GM23338 (cell line): ENCODE data around the gene CDAN1. TPM values are rescaled to one million over a fixed set of nuclear protein-coding genes. Genes with fewer than 3 reads are reported as not detected.

Experiments
- ATAC-seq: fragments of 200-7000 bp; cut with Tn5 transposase; 3 replicates; pipeline ENCODE4 v1.9.1; 2020
- DNase-seq: peaks from one replicate; pipeline ENCODE4 v3.0.0-alpha.2; 2015; ENCODE audit warnings: low spot score
- H2AFZ ChIP-seq: fragments of 200-600 bp; sonication (generic); 2 replicates; pipeline ENCODE4 v1.8.0; 2016; ENCODE audit warnings: antibody characterized with exemption, mild to moderate bottlenecking, moderate library complexity
- H3F3A ChIP-seq: fragments of 200-600 bp; sonication (generic); replicated peaks from 2 replicates; pipeline ENCODE4 v1.8.0; 2017; ENCODE audit warnings: antibody characterized with exemption, mixed run types, low read depth
- H3K27ac ChIP-seq: fragments of 200-600 bp; sonication (generic); 2 replicates; pipeline ENCODE4 v1.6.1; 2016; ENCODE audit warnings: low read depth
- H3K27me3 ChIP-seq: fragments of 200-600 bp; sonication (generic); 2 replicates; pipeline ENCODE4 v1.8.0; 2016; ENCODE audit warnings: mild to moderate bottlenecking, mixed run types, moderate library complexity; ENCODE audit not compliant: insufficient read depth
- H3K36me3 ChIP-seq: fragments of 200-600 bp; sonication (generic); 2 replicates; pipeline ENCODE4 v1.8.0; 2016; ENCODE audit warnings: mild to moderate bottlenecking; ENCODE audit not compliant: insufficient read depth
- H3K4me1 ChIP-seq: fragments of 200-600 bp; sonication (generic); 2 replicates; pipeline ENCODE4 v1.8.0; 2016; ENCODE audit warnings: mild to moderate bottlenecking, moderate library complexity; ENCODE audit not compliant: insufficient read depth
- H3K4me2 ChIP-seq: fragments of 200-600 bp; sonication (generic); 2 replicates; pipeline ENCODE4 v1.7.1; 2017; ENCODE audit warnings: mixed run types
- H3K4me3 ChIP-seq: fragments of 200-600 bp; sonication (generic); 2 replicates; pipeline ENCODE4 v1.6.1; 2016; ENCODE audit warnings: mixed run types
- H3K79me2 ChIP-seq: fragments of 200-600 bp; sonication (generic); replicated peaks from 2 replicates; pipeline ENCODE4 v1.8.0; 2017; ENCODE audit warnings: mild to moderate bottlenecking; ENCODE audit not compliant: insufficient read depth
- H3K9me2 ChIP-seq: fragments of 200-600 bp; sonication (generic); 2 replicates; pipeline ENCODE4 v1.8.0; 2017; ENCODE audit not compliant: insufficient read depth
- H4K20me1 ChIP-seq: fragments of 200-600 bp; sonication (generic); replicated peaks from 2 replicates; pipeline ENCODE4 v1.8.0; 2017; ENCODE audit warnings: mild to moderate bottlenecking; ENCODE audit not compliant: insufficient read depth
- H3K27ac Mint-ChIP-seq: 2 replicates; pipeline ENCODE4 v1.8.0; 2020; ENCODE audit warnings: inconsistent platforms, mild to moderate bottlenecking, moderate library complexity, mixed read lengths
- H3K27me3 Mint-ChIP-seq: 3 replicates; pipeline ENCODE4 v1.8.0; 2022; ENCODE audit warnings: low read depth, mild to moderate bottlenecking, moderate library complexity, mixed read lengths, inconsistent platforms; ENCODE audit not compliant: insufficient read depth, poor library complexity
- H3K36me3 Mint-ChIP-seq: 3 replicates; pipeline ENCODE4 v1.8.0; 2021; ENCODE audit warnings: low read depth, mild to moderate bottlenecking, inconsistent platforms, moderate library complexity, mixed read lengths
- H3K4me1 Mint-ChIP-seq: 3 replicates; pipeline ENCODE4 v1.8.0; 2020; ENCODE audit warnings: mild to moderate bottlenecking, inconsistent platforms, mixed read lengths
- H3K4me3 Mint-ChIP-seq: 3 replicates; pipeline ENCODE4 v1.8.0; 2021; ENCODE audit warnings: moderate library complexity, mild to moderate bottlenecking, inconsistent platforms, mixed read lengths
- H3K9me3 Mint-ChIP-seq: 3 replicates; pipeline ENCODE4 v1.8.0; 2020; ENCODE audit warnings: moderate library complexity, mild to moderate bottlenecking, inconsistent platforms, mixed read lengths
- EZH2phosphoT487 ChIP-seq: fragments of 200-600 bp; sonication (generic); IDR thresholded peaks from one replicate; pipeline ENCODE4 v1.8.1; 2018; ENCODE audit warnings: antibody characterized with exemption; ENCODE audit not compliant: unreplicated experiment
- NANOG ChIP-seq: IDR thresholded peaks from 2 replicates; pipeline ENCODE4 v1.6.1; 2016; ENCODE audit warnings: antibody characterized with exemption, borderline replicate concordance
- ZNF114 ChIP-seq: fragments of 250-450 bp; sonication (Bioruptor Pico); IDR thresholded peaks from 2 replicates; pipeline ENCODE4 v1.5.0; 2020; ENCODE audit warnings: mild to moderate bottlenecking, moderate library complexity
- ZNF331 ChIP-seq: fragments of 250-450 bp; sonication (Bioruptor Pico); IDR thresholded peaks from 2 replicates; pipeline ENCODE4 v1.5.0; 2020; ENCODE audit warnings: low read depth, mild to moderate bottlenecking, moderate library complexity
- polyA plus RNA-seq: library from polyadenylated mRNA; unstranded; fragments of >200 nt; fragmentation: Nextera tagmentation; extraction: Ambion mirVana; gene quantifications from 2 replicates; pipeline ENCODE4 v1.2.1, GENCODE V29; 2016
- total RNA-seq: library from RNA; depleted of rRNA; stranded (reverse); fragments of >200 nt; shearing (Covaris generic); gene quantifications from 2 replicates; pipeline ENCODE4 v1.2.3, GENCODE V29; 2014
- TF ChIP-seq, protein P1 (sequence below), 2 experiments: fragments of 200-600 bp in 1 of 2; sonication (generic) in 1 of 2; conservative IDR thresholded peaks; 2 replicates each; pipeline versions ENCODE4 v1.5.1 to v1.6.1; 2016 to 2017; ENCODE audit warnings: antibody characterized with exemption in 2 of 2, low read depth in 2 of 2, mild to moderate bottlenecking in 2 of 2, moderate library complexity in 1 of 2
- TF ChIP-seq, protein P2 (sequence below): fragments of 250-450 bp; sonication (Bioruptor Pico); IDR thresholded peaks from 2 replicates; pipeline ENCODE4 v1.5.0; 2020; ENCODE audit warnings: mild to moderate bottlenecking, moderate library complexity
- TF ChIP-seq, protein P3 (sequence below): IDR thresholded peaks from 2 replicates; pipeline ENCODE4 v1.6.1; 2016; ENCODE audit warnings: antibody characterized with exemption

Gene CDAN1
- total and polyA plus RNA-seq, 2 experiments from 2014 or later = 6.0 to 14.7 TPM

DNA sequence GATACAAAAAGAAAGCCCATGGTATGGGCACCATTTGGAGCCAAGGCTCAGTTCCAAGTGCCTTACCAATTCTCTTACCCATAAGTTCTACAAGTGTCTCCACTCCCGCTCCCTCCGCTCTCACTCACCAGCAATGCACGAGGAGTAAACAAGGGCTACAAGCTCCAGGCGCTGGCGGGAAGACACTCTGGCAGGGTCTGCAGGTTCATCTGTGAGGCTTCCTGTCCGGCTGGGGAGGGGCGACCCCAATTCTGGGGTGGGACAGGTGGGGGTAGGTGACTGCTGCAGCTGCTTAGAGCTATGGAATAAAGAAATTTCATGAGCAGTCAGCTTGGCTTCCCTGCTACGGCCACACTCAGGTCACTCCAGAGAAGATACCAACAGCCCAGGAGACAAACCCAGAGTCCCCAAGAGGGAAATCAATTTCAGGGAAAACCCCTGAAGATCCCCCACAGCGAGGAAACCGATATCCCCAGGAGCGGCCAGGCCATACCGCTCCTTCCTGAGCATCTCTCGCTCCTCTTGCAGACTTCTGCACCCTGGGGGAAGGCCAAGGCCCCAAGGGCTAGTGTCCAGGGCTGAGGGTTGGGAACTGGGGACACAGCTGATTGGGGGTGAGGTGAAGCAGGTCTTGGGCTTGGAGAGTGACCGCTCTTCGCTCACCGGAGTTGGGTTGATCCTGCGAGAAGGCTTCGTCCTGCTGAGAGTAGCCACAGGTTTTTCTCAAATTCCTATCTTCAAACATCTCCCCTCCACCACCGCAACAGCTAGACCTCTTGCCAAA is 1.4 kb downstream of the CDAN1 start:
- peaks cover 19% of the 10 kb centered on the region for H3K36me3 ChIP-seq
- Mint-ChIP-seq H3K9me3 (no peaks in the 10 kb centered on the region), H3K27me3 (peaks cover 9% of the 10 kb centered on the region), H3K27ac (no peak overlapping the region), H3K36me3 (peaks cover 40% of the 10 kb centered on the region), H3K4me1 (peaks cover 13% of the 10 kb centered on the region), H3K4me3 (peak overlapping the region; percentile 83)
- H3K79me2 ChIP-seq = 0 out of 2 replicates have a peak, but pooled peaks cover 3% of the 10 kb centered on the region
- H3K9me2 ChIP-seq = no peaks in the 10 kb centered on the region
- no peaks in the 10 kb centered on the region for H3F3A ChIP-seq
- peak overlapping the region; percentile 91 for H3K4me3 ChIP-seq
- TF ChIP-seq, protein P1, sequence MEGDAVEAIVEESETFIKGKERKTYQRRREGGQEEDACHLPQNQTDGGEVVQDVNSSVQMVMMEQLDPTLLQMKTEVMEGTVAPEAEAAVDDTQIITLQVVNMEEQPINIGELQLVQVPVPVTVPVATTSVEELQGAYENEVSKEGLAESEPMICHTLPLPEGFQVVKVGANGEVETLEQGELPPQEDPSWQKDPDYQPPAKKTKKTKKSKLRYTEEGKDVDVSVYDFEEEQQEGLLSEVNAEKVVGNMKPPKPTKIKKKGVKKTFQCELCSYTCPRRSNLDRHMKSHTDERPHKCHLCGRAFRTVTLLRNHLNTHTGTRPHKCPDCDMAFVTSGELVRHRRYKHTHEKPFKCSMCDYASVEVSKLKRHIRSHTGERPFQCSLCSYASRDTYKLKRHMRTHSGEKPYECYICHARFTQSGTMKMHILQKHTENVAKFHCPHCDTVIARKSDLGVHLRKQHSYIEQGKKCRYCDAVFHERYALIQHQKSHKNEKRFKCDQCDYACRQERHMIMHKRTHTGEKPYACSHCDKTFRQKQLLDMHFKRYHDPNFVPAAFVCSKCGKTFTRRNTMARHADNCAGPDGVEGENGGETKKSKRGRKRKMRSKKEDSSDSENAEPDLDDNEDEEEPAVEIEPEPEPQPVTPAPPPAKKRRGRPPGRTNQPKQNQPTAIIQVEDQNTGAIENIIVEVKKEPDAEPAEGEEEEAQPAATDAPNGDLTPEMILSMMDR (conservative IDR thresholded peaks at IDR 0.05; ENCODE audit: low read depth in 2 of 2) = no peak
- TF ChIP-seq ZNF114 (CRISPR knock-in tag) (no peak), ZNF331 (CRISPR knock-in tag) (no peak)
- DNase-seq = no peak
- no peak overlapping the region; the same call in 1 of the 2 replicates for H2AFZ ChIP-seq
- H3K4me2 ChIP-seq = peak overlapping the region; percentile 93
- no peak for ATAC-seq
- peaks cover 6% of the 10 kb centered on the region; the same call in 1 of the 2 replicates for H3K4me1 ChIP-seq
- no peaks in the 10 kb centered on the region; the same call in none of the 2 replicates for H4K20me1 ChIP-seq
- H3K27me3 ChIP-seq = no peaks in the 10 kb centered on the region
- H3K27ac ChIP-seq = no peak overlapping the region

DNA sequence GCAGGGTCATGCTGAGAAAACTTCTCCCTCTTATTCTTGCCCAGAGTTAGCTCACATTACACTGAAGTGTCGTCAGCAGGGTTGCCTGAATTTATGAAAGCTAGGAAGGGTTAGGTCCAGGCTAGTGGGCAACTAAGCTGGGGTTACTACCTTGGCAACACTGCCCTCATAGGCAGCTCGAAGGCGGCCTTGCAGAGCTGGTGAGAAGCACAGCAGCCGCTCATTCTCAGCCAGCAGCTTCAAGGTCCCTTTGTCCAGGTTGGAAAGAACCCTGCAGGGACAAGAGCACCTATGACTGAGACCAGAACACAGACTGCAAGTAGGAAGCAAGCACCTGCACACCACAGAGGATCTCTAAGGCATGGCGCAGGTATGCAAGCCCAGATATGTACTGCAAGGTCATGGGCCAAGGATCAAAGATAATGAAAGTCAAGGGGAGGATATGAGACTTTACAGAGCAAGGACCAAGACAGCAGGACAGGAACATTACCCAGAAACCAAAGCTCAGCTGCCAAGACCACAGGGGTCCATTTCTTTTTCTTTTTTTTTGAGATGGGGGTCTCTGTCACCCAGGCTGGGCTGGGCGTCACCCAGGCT is 2.8 kb downstream of the CDAN1 start:
- Histone ChIP-seq H3F3A (no peaks in the 10 kb centered on the region), H3K4me3 (no peak overlapping the region), H3K27ac (no peak overlapping the region), H3K4me1 (peaks cover 6% of the 10 kb centered on the region; the same call in 1 of the 2 replicates), H3K9me2 (no peaks in the 10 kb centered on the region), H3K27me3 (no peaks in the 10 kb centered on the region), H3K79me2 (0 out of 2 replicates have a peak, but pooled peaks cover 3% of the 10 kb centered on the region), H3K36me3 (peaks cover 19% of the 10 kb centered on the region), H4K20me1 (no peaks in the 10 kb centered on the region; the same call in none of the 2 replicates), H2AFZ (no peak overlapping the region), H3K4me2 (no peak overlapping the region)
- ATAC-seq (no peak), DNase-seq (no peak)
- H3K4me1 Mint-ChIP-seq = peaks cover 23% of the 10 kb centered on the region
- H3K36me3 Mint-ChIP-seq = peaks cover 50% of the 10 kb centered on the region
- H3K27me3 Mint-ChIP-seq = peaks cover 9% of the 10 kb centered on the region
- no peaks in the 10 kb centered on the region for H3K9me3 Mint-ChIP-seq
- no peak overlapping the region for H3K4me3 Mint-ChIP-seq
- H3K27ac Mint-ChIP-seq = no peak overlapping the region
- TF ChIP-seq, protein P2, sequence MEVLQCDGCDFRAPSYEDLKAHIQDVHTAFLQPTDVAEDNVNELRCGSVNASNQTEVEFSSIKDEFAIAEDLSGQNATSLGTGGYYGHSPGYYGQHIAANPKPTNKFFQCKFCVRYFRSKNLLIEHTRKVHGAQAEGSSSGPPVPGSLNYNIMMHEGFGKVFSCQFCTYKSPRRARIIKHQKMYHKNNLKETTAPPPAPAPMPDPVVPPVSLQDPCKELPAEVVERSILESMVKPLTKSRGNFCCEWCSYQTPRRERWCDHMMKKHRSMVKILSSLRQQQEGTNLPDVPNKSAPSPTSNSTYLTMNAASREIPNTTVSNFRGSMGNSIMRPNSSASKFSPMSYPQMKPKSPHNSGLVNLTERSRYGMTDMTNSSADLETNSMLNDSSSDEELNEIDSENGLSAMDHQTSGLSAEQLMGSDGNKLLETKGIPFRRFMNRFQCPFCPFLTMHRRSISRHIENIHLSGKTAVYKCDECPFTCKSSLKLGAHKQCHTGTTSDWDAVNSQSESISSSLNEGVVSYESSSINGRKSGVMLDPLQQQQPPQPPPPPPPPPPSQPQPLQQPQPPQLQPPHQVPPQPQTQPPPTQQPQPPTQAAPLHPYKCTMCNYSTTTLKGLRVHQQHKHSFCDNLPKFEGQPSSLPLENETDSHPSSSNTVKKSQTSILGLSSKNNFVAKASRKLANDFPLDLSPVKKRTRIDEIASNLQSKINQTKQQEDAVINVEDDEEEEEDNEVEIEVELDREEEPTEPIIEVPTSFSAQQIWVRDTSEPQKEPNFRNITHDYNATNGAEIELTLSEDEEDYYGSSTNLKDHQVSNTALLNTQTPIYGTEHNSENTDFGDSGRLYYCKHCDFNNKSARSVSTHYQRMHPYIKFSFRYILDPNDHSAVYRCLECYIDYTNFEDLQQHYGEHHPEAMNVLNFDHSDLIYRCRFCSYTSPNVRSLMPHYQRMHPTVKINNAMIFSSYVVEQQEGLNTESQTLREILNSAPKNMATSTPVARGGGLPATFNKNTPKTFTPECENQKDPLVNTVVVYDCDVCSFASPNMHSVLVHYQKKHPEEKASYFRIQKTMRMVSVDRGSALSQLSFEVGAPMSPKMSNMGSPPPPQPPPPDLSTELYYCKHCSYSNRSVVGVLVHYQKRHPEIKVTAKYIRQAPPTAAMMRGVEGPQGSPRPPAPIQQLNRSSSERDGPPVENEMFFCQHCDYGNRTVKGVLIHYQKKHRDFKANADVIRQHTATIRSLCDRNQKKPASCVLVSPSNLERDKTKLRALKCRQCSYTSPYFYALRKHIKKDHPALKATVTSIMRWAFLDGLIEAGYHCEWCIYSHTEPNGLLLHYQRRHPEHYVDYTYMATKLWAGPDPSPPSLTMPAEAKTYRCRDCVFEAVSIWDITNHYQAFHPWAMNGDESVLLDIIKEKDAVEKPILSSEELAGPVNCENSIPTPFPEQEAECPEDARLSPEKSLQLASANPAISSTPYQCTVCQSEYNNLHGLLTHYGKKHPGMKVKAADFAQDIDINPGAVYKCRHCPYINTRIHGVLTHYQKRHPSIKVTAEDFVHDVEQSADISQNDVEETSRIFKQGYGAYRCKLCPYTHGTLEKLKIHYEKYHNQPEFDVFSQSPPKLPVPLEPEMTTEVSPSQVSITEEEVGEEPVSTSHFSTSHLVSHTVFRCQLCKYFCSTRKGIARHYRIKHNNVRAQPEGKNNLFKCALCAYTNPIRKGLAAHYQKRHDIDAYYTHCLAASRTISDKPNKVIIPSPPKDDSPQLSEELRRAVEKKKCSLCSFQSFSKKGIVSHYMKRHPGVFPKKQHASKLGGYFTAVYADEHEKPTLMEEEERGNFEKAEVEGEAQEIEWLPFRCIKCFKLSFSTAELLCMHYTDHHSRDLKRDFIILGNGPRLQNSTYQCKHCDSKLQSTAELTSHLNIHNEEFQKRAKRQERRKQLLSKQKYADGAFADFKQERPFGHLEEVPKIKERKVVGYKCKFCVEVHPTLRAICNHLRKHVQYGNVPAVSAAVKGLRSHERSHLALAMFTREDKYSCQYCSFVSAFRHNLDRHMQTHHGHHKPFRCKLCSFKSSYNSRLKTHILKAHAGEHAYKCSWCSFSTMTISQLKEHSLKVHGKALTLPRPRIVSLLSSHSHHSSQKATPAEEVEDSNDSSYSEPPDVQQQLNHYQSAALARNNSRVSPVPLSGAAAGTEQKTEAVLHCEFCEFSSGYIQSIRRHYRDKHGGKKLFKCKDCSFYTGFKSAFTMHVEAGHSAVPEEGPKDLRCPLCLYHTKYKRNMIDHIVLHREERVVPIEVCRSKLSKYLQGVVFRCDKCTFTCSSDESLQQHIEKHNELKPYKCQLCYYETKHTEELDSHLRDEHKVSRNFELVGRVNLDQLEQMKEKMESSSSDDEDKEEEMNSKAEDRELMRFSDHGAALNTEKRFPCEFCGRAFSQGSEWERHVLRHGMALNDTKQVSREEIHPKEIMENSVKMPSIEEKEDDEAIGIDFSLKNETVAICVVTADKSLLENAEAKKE (CRISPR knock-in tag) = no peak
- no peak for TF ChIP-seq EZH2phosphoT487
- TF ChIP-seq, protein P3, sequence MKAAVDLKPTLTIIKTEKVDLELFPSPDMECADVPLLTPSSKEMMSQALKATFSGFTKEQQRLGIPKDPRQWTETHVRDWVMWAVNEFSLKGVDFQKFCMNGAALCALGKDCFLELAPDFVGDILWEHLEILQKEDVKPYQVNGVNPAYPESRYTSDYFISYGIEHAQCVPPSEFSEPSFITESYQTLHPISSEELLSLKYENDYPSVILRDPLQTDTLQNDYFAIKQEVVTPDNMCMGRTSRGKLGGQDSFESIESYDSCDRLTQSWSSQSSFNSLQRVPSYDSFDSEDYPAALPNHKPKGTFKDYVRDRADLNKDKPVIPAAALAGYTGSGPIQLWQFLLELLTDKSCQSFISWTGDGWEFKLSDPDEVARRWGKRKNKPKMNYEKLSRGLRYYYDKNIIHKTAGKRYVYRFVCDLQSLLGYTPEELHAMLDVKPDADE = no peak
- no peak for TF ChIP-seq ZNF114 (CRISPR knock-in tag)
- TF ChIP-seq, protein P1 (conservative IDR thresholded peaks at IDR 0.05; ENCODE audit: low read depth in 2 of 2) = no peak
- no peak for TF ChIP-seq NANOG
